HG03280 (cell line): ENCODE data around the gene OR6S1.
"Not testable (repeated sequence)": the region's sequence is repeated elsewhere in the genome, so short reads cannot be mapped to it uniquely, and the experiment has no call there.

ENCODE experiments used
- ATAC-seq: cut with Tn5 transposase; IDR thresholded peaks from one replicate; pipeline ENCODE4 v1.9.1; 2021; ENCODE audit warnings: mild to moderate bottlenecking, moderate library complexity; ENCODE audit not compliant: unreplicated experiment

The OR6S1 gene

DNA sequence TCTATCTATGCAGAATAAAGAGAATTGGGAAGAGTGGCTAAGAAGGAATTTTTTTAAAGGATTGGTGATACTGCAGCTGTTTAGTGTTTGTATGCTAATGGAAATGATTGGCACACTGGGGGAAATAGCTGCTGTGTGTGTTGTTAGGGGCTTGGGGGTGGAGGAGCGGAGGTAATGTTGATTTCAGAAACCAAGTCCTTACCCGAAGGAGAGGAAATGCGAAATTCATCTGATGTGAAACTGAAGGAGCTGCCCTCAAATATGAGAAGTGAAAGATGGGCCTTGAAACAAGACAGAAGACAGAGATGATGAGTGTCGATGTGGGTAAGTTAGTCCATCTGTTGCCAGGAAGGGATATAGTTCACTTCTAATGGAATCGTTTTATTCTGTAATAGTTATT, 29.1 kb downstream of the OR6S1 start:
- no peak for ATAC-seq

DNA sequence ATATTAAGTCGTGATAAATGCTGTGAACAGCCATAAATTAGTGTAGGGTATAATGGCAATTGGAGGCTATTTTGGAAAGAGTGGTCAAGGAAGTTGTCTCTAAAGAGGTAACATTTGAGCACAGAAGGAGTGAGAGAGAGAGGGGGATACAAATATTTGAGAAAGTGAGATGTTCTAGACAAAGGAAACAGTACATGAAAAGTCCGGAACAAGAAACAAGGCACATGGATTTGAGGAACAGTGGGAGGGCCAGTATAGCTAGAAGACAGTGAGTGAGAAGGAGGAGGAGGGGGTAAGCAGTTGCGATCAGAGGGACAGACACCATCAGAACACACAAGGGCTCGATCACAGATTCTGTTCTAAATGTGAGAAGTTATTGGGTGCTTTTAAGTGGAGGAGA, 30.2 kb downstream of the OR6S1 start:
- no peak for ATAC-seq

DNA sequence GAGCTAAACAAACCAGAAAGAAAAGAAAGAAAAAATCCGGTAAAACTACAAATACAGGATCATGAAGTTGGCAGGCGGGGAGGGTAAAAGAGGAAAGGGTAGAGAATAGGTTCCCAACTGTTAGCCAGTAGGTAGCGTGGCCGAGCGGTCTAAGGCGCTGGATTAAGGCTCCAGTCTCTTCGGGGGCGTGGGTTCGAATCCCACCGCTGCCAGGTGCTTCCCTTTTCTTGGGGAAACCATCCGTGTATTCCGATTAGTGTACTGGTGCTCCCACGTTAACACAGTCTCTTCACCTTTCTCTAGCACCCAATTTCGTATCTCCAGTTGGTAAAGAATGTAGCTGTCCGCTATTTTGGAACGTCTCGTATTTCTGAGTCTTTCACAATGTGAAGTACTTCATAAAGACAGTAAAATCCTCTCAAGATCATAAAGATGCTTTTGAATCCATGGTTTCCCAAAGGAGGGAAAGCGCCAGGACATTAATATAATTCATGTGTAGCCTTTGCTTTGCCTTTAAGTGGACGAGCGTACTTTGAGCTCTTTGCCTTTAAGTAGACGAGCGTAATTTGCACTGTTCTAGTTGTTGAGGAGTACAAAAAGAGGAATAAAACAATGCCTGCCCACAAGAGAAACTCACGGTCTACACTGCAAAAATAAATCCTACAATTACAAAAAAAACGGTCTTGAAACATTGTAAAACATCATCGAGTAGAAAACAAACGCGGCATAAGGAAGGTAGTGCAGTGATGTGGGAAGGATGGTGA, 31.3 kb downstream of the OR6S1 start:
- ATAC-seq: peak; percentile 16

DNA sequence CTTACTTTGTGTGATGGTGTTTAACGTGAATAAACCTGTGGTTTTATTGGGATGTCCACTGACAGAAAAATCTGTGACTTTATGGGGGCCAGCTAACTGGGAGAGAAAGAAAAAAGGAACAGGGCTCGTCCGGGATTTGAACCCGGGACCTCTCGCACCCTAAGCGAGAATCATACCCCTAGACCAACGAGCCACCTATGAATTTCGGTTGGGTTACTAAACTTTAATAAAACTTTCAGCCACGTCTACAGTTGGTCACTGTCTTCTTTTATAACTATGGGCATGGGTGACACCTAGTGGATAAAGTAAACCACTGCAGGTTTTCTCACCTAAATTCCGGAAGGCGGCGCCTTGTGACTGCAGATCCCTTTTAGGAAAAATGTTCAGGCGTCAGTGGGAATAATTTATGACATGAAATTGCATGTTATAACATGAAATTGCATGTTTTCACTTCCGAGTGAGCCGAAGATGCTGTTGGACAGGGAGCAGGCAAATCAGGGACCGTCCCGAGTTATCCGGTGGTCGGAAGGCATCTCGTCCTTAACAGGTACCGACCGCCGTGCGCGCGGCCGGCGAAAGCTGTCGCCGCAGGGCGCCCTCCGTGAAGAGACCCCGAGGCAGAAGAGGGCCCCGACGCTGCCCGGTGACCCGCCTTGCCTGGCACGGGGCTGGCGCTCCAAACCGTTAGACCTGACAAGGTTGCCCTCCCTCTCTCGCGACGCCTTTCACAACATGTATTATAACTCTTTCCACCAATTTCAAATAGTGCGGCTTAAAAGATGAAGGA, 32.1 kb downstream of the OR6S1 start:
- peak; percentile 19 for ATAC-seq

DNA sequence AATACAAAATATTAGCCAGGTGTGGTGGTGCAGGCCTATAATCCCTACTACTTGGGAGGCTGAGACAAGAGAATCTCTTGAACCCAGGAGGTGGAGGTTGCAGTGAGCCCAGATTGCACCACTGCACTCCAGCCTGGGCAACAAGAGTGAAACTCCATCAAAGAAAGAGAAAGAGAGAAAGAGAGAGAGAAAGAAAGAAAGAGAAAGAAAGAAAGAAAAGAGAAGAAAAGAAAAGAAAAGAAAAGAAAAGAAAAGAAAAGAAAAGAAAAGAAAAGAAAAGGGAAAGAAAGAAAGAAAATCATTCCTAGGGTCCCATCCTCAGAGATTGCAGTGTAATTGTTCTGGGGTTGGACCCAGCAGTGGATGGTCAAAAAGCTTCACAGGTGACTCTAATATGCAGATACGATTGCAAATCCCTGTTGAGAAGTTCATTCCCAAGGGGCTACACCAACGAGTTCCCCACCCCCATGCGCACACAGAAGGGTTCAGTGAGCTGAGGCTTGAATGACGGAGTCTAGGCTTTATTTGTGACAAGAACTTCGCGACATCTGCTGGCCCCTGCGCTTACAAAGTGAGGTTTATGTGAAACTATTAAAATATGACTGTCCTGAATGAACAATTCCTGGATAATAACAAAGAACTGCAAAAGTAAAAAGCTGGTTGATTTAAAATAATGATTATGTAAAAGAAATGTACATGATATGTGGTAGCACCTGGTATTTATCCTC, 32.9 kb downstream of the OR6S1 start:
- ATAC-seq: no peak

DNA sequence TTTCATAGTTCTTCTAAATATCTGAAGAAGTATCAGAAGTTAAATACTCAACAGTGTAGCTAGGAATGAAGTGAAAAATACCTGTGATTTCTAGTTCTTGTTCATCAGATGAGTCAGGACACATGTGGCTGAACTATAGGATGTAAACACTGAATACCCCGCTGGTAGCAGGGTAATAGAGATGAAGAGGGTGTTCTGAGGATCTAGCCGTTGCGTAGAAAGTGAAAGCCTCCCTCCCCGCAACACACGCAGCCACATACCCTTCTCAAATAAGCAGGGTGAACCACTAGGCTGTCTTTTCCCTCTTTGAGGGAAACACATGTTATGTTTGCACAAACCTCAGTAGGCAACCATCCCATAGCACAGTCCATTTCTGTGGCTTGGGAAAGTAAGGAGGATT, 33.9 kb downstream of the OR6S1 start:
- no peak for ATAC-seq

DNA sequence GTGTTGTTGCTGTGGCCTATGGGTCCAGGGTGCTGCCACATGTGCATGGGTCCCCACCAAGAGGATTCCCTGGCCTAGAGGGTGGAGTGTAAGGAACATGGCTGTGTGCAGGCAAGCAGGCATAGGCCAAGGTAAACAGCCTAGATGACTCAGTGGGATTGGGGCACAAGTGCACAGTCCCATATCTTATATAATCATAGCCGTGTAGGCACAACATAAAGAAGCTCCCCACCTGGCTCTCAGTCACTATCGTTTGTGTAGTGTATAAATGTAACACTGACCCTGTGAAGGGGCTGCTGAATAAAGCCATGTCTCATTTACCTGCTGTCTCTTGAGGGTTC, 34.6 kb downstream of the OR6S1 start:
- ATAC-seq: no peak

DNA sequence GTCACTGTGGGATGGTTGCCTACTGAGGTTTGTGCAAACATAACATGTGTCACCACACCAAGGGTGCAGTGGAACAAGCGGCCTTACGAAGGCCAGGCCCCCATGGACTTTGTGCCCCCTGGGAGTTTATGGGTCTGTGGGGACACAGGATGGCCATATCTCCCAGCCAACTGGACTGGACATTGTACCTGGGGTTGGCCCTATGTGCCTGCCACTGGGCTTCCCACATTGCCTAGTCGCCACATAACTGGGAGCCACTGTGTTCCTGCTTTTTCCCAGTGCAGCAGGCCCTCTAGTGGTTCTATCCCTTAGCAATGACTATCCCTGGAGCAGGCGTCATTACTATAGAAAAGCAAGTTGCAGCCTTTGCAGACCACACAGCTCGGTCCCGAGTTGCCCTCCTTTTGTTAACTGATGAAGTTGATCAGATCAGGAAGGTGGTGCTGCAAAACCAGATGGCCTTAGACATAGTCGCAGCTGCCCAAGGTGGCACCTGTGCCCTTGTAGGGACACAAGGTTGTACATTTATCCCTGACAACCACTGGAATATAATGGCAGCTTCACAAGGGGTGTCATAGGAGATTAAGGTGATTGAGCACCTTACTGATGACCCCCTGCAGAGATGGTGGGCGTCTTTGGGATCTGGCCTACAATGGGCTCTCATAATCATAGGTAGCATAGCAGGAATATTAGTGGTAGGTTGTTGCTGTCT, 35.1 kb downstream of the OR6S1 start:
- no peak for ATAC-seq

DNA sequence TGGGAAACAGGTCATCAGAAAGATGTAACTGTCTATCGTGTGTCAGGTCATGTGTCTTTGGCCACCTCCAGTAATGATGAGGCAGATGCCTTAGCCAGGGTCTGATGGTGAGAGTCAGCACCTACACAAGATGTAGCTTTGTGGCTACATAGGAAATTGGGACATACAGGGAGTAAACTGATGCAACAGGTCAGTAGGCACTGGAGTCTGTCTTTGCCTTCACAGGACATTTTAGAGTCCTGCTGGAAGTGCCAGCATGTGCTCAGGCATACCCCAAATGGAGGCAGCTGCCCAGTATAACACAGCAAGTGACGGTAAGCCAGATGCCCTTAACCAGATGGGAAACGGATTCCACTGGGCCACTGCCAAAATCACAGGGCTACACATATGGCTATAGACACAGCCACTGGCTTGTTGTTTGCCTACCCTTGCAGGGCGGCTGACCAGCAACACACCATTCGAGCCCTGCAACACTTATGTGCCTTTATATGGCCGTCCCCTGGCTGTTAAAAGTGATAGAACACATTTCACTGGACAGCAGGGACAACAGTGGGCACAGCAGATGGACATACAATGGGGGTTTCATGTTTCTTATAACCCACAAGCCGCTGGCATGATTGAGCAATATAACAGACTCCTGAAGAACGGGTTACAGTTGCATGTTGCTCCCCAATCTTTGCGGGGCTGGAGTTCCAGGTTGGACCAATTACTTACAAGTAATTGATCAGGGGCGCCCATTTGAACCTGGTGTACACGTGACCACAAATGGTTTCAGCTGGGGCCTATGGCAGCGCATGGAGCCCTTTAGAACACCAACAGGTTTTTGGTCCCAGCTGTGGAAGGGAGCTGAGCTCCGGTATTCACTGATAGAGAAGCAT, 37.4 kb downstream of the OR6S1 start:
- no peak for ATAC-seq

DNA sequence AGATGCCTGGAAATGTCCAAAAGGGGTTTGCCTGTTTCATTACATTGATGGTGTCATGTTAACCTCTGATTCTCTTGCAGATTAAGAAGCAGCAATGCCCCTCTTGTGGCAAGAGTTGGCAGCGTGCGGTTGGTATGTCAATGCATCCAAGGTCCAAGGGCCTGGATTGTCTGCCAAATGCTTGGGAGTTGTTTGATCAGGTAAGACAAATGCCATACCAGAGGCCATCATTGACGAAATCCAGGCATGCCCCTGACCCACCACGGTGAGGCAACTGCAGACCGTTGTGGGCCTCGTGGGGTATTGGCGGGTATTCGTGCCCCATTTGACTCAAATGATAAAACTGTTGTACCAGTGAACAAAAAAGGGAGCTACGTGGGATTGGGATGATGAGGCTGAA, 38.9 kb downstream of the OR6S1 start:
- ATAC-seq: no peak

DNA sequence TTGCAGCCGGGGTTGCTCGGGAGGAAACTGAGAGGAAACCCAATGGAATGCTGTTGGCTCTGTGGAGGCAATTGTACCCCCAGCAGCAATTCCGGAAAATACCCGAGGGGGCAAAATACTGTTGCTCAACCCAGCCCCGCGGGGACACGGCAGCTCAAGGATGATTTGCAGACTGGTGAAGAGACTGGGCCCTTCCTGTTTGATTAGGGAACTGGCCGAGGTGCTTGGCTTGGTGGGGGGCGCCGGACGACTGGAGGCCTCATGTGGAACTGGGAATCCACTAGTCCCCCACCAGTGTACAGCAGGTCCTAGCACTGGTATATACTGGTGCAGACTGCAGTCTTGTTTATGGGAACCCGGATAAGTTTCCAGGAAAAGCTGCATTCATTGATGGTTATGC, 40.0 kb downstream of the OR6S1 start:
- ATAC-seq: no peak

DNA sequence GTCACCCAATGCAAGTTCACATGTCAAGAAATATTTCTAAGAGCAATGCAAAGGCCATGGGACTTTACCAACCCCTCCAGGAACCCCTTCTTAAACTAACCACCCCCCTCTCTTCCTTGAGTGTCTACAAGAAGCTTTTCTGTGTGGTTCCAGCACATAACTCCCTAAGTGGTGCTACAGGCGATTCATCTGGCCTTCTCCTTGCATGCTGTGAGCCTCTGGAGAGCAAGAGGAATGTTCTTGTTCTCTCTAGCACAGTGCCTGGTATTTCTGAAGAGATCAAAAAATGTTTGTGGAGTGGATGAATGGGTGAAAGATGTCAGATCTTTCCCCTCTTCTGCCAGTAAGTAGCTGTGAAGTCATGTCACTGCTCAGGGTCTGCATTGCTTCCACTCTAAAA, 44.4 kb downstream of the OR6S1 start:
- no peak for ATAC-seq

DNA sequence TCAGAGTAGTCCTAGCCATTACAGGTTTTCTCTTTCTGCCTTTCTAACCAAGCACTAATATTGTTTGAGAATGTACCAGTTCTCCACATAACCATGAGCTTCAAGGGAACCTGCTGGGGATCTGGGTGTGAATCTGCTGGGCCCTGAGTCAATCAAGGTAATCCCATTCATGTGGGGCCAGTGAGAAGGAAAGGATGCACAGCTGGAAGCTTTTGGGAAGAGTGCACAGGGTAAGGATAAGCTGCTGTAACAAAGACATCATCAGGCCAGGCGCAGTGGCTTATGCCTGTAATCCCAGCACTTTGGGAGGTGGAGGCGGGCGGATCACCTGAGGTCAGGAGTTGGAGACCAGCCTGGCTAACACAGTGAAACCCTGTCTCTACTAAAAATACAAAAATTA, 45.8 kb downstream of the OR6S1 start:
- not testable (repeated sequence) for ATAC-seq

DNA sequence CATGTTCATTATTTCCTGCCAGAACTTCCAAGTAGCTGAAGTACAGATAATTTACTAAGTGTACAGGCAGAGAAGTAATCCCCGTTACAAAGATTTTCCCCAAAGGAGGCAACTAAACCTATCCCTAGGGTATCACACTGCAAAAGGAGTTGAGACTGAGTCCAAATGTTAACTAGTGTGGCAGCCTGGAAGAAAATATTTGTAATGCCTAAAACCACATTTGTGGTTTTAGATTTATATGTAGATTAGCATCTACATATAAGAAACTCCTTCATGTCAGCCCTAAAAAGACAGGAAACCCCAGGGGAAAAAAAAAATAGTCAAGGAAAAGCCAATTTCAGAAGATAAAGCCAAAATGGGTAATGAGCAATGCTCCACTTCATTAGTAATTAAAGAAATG, 48.9 kb downstream of the OR6S1 start:
- ATAC-seq: no peak

DNA sequence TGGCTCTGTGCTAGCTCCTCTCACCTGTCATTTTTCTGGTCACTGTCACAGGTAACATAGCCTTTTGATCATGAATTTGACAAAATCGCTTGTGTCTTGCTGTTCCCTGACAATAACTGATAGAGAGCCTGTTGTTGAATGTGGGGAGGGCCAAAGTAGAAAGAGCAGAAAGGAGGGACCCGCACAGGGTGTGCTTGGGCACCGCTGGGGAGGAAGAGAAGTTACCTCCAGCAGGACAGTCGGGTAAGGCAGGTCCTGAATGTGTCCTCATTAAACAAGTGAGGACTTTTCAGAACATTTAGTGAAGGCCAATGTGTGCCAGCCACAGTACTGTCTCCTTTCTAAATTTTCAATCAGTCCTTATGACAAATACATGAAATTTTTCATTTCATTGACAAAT, 50.3 kb downstream of the OR6S1 start, which contains the start of gene RNASE12:
Gene RNASE12, minus strand, starts transcription at position 142 of the 400 bp plus-strand sequence. CDS start 653 bp downstream, outside the sequence.
- ATAC-seq: no peak
